ENCODE measurements around the gene CERS5.

Gene CERS5

GRCh38 chr12:50167049-50167828 lies at the start of gene CERS5:
TSS of gene CERS5 (minus strand) at chr12:50167369. CDS start at chr12:50167297, 72 bp downstream.
- peak; percentile 94 for DNase-seq

GRCh38 chr12:50215033-50215432 lies 47.9 kb upstream of the CERS5 start:
- no peak for DNase-seq

GRCh38 chr12:50214018-50214417 lies 46.8 kb upstream of the CERS5 start:
- no peak for DNase-seq

GRCh38 chr12:50213439-50213838 lies 46.3 kb upstream of the CERS5 start:
- DNase-seq, result no peak

- no peak for DNase-seq
Measured at GRCh38 chr12:50212071-50212467, 44.9 kb upstream of the CERS5 start.

GRCh38 chr12:50211392-50212070 lies 44.4 kb upstream of the CERS5 start:
- DNase-seq, result no peak

- no peak for DNase-seq
Measured at GRCh38 chr12:50207424-50207823, 40.3 kb upstream of the CERS5 start.

GRCh38 chr12:50205648-50206047 lies 38.5 kb upstream of the CERS5 start:
- no peak for DNase-seq

- DNase-seq, result no peak
Measured at GRCh38 chr12:50203691-50204090, 36.5 kb upstream of the CERS5 start.

- no peak for DNase-seq
Measured at GRCh38 chr12:50201987-50202521, 34.9 kb upstream of the CERS5 start.

- no peak for DNase-seq
Measured at GRCh38 chr12:50200552-50201273, 33.5 kb upstream of the CERS5 start.

GRCh38 chr12:50198829-50199228 lies 31.7 kb upstream of the CERS5 start:
- DNase-seq, result no peak

- DNase-seq, result no peak
Measured at GRCh38 chr12:50197297-50197727, 30.1 kb upstream of the CERS5 start.

GRCh38 chr12:50196537-50196936 lies 29.4 kb upstream of the CERS5 start:
- no peak for DNase-seq

GRCh38 chr12:50195832-50196231 lies 28.7 kb upstream of the CERS5 start:
- no peak for DNase-seq

GRCh38 chr12:50192908-50193307 lies 25.7 kb upstream of the CERS5 start:
- DNase-seq, result no peak

GRCh38 chr12:50192236-50192635 lies 25.1 kb upstream of the CERS5 start:
- no peak for DNase-seq

GRCh38 chr12:50190859-50191258 lies 23.7 kb upstream of the CERS5 start:
- no peak for DNase-seq

GRCh38 chr12:50188875-50189575 lies 21.9 kb upstream of the CERS5 start:
- DNase-seq, result peak; percentile 14

- no peak for DNase-seq
Measured at GRCh38 chr12:50188241-50188781, 21.1 kb upstream of the CERS5 start.

GRCh38 chr12:50187084-50187900 lies 20.1 kb upstream of the CERS5 start:
- DNase-seq, result no peak

GRCh38 chr12:50186681-50187080 lies 19.5 kb upstream of the CERS5 start:
- DNase-seq, result no peak

Measured in stimulated activated CD4-positive, alpha-beta T cell treated with anti-CD3 and anti-CD28 coated beads, Interleukin-12 subunit alpha, Interleukin-12 subunit beta, amount 100 ng/mL, for 4 hours (primary cell).